PC-9 (cell line): Measurements from ENCODE around the gene ALX4.

Experiments
- EZH2 ChIP-seq: fragments of 200-600 bp; sonication (generic); IDR thresholded peaks from 2 replicates; pipeline ENCODE4 v1.8.0; 2017; ENCODE audit warnings: antibody characterized with exemption, low read depth
- TF ChIP-seq, protein P1 (sequence below): fragments of 200-600 bp; sonication (generic); conservative IDR thresholded peaks from 2 replicates; pipeline ENCODE4 v1.6.1; 2017; ENCODE audit warnings: mixed run types, antibody characterized with exemption, mild to moderate bottlenecking, moderate library complexity

DNA sequence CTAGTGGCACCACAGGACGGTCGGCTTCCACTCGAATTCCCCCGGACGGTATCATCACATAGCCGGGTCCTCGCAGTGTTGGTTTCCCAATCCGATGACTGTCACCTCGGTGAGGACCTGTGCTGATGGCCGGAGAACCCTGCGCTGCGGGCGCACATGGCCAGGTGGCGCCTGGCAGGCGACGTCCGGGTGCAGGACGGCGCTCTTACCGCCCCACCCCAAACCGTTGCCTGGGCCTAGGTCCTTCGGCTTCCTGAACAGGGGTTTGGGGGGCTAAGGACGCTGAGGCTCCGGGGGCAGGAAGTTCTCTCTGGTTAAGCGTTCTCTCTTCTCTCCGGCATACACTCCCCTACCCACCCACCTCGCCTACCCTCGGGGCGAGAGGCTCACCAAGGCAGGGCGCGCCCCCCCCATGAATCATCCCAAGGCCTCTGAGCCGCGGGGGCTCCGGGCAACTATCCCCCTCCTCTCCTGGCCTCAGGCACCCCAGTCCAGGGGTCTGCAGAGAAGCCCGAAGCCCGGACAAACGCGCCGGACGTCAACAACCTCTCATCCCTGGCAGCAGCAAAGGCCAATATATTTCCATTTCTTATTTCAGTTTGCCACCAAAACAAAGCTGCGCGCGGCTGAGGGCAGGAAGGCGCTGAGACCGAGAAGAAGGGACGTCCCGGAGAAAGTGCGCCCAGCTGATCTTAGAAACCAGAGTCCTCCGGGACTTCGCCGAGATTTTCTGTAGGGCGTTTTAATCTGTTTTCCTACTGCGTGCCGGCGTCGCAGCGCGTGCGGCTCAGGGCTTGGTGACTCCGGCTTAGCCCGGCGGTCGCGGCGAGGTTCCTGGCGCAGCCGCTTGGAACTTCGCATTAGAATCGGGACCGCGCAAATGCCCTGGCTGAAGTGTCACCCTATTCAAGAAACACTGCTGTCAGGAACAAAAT is 5.6 kb downstream of the ALX4 start:
- TF ChIP-seq, protein P1, sequence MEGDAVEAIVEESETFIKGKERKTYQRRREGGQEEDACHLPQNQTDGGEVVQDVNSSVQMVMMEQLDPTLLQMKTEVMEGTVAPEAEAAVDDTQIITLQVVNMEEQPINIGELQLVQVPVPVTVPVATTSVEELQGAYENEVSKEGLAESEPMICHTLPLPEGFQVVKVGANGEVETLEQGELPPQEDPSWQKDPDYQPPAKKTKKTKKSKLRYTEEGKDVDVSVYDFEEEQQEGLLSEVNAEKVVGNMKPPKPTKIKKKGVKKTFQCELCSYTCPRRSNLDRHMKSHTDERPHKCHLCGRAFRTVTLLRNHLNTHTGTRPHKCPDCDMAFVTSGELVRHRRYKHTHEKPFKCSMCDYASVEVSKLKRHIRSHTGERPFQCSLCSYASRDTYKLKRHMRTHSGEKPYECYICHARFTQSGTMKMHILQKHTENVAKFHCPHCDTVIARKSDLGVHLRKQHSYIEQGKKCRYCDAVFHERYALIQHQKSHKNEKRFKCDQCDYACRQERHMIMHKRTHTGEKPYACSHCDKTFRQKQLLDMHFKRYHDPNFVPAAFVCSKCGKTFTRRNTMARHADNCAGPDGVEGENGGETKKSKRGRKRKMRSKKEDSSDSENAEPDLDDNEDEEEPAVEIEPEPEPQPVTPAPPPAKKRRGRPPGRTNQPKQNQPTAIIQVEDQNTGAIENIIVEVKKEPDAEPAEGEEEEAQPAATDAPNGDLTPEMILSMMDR: no peak
- TF ChIP-seq EZH2: no peak
